ENCODE results near the gene CCDC182.

DNA sequence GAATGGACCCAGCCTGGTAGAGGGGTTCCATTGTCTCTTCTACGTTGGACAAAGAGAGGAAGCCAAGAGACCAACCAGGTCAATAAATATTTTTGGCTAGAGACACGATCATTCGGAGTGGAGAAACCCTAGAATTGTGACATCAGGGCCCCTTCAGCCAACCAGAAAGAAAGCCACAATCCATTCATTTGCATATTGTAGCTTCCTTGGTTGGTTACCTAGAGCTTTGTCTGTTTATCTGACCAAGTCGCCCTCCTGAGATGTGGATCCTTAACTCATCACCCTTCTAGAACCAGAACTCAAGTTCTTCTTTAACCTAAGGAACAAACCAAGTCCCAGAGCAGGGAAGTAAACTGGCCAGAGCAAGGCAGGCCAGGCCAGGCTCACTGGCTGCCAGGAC is at the start of gene CCDC182:
- TF ChIP-seq TAF1 (IDR thresholded peaks at IDR 0.05; ENCODE audit: borderline replicate concordance, insufficient read depth, low read length) (no peak), SIN3A (IDR thresholded peaks at IDR 0.05; ENCODE audit: borderline replicate concordance, insufficient read depth, low read length) (no peak), POLR2AphosphoS5 (IDR thresholded peaks at IDR 0.05; ENCODE audit: low read depth, low read length) (no peak), FOXP2 (optimal IDR thresholded peaks at IDR 0.05; ENCODE audit: borderline replicate concordance, extremely low read depth, extremely low read length, insufficient read depth) (no peak)
- TF ChIP-seq, protein P1, sequence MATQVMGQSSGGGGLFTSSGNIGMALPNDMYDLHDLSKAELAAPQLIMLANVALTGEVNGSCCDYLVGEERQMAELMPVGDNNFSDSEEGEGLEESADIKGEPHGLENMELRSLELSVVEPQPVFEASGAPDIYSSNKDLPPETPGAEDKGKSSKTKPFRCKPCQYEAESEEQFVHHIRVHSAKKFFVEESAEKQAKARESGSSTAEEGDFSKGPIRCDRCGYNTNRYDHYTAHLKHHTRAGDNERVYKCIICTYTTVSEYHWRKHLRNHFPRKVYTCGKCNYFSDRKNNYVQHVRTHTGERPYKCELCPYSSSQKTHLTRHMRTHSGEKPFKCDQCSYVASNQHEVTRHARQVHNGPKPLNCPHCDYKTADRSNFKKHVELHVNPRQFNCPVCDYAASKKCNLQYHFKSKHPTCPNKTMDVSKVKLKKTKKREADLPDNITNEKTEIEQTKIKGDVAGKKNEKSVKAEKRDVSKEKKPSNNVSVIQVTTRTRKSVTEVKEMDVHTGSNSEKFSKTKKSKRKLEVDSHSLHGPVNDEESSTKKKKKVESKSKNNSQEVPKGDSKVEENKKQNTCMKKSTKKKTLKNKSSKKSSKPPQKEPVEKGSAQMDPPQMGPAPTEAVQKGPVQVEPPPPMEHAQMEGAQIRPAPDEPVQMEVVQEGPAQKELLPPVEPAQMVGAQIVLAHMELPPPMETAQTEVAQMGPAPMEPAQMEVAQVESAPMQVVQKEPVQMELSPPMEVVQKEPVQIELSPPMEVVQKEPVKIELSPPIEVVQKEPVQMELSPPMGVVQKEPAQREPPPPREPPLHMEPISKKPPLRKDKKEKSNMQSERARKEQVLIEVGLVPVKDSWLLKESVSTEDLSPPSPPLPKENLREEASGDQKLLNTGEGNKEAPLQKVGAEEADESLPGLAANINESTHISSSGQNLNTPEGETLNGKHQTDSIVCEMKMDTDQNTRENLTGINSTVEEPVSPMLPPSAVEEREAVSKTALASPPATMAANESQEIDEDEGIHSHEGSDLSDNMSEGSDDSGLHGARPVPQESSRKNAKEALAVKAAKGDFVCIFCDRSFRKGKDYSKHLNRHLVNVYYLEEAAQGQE (IDR thresholded peaks at IDR 0.05; ENCODE audit: insufficient read depth in 1 of 2, low read depth in 2 of 2, low read length in 2 of 2): no peak

All from PFSK-1 (cell line).